HepG2 (cell line): ENCODE data around the gene SYNJ2. TPM values are rescaled to one million over a fixed set of nuclear protein-coding genes. Genes with fewer than 3 reads are reported as not detected.
A peak's percentile ranks its signal among the peaks of the same experiment; 100 is the strongest.

ENCODE experiments used
- AGO2 ChIP-seq: fragments of 200-400 bp; formaldehyde crosslinking; optimal IDR thresholded peaks from 2 replicates; pipeline ENCODE3; 2017; ENCODE audit warnings: mild to moderate bottlenecking, low read depth, low read length, moderate library complexity
- ARNT2 ChIP-seq: sonication (generic); formaldehyde crosslinking; IDR thresholded peaks from 2 replicates; pipeline ENCODE4 v1.8.0; 2022; ENCODE audit warnings: mild to moderate bottlenecking, low read depth, missing genetic modification reagents, moderate library complexity
- CREBL2 ChIP-seq: sonication (generic); formaldehyde crosslinking; IDR thresholded peaks from 2 replicates; pipeline ENCODE4 v1.8.1; 2023; ENCODE audit warnings: missing genetic modification reagents, mild to moderate bottlenecking, borderline replicate concordance
- GATAD2A ChIP-seq: IDR thresholded peaks from 2 replicates; pipeline ENCODE4 v1.6.1; 2016
- GMEB1 ChIP-seq: sonication (generic); formaldehyde crosslinking; IDR thresholded peaks from 2 replicates; pipeline ENCODE4 v1.5.1; 2020; ENCODE audit warnings: missing genetic modification reagents, mild to moderate bottlenecking, borderline replicate concordance
- PAX8 ChIP-seq: sonication (generic); formaldehyde crosslinking; IDR thresholded peaks from 2 replicates; pipeline ENCODE4 v1.8.0; 2022; ENCODE audit warnings: mild to moderate bottlenecking, missing genetic modification reagents, borderline replicate concordance
- POLR2AphosphoS5 ChIP-seq: IDR thresholded peaks from 2 replicates; pipeline ENCODE4 v1.6.1; 2012; ENCODE audit warnings: low read depth, low read length
- RAD21 ChIP-seq: fragments of 450-650 bp; formaldehyde crosslinking; IDR thresholded peaks from 2 replicates; pipeline ENCODE4 v1.5.0; 2020; ENCODE audit warnings: mild to moderate bottlenecking
- THAP9 ChIP-seq: sonication (generic); formaldehyde crosslinking; IDR thresholded peaks from 2 replicates; pipeline ENCODE4; 2020; ENCODE audit warnings: missing genetic modification reagents, mild to moderate bottlenecking, borderline replicate concordance
- YEATS2 ChIP-seq: sonication (generic); formaldehyde crosslinking; IDR thresholded peaks from 2 replicates; pipeline ENCODE4 v1.4.0; 2020; ENCODE audit warnings: missing genetic modification reagents, borderline replicate concordance
- ZFP36 ChIP-seq: fragments of 150-350 bp; IDR thresholded peaks from 2 replicates; pipeline ENCODE4 v1.6.1; 2018; ENCODE audit warnings: borderline replicate concordance, low read length, low read depth; ENCODE audit not compliant: partially characterized antibody
- ZNF207 ChIP-seq: fragments of 450-650 bp; IDR thresholded peaks from 2 replicates; pipeline ENCODE4 v1.6.1; 2016; ENCODE audit warnings: antibody characterized with exemption, borderline replicate concordance
- ZNF317 ChIP-seq: sonication (generic); formaldehyde crosslinking; IDR thresholded peaks from 2 replicates; pipeline ENCODE4 v1.5.0; 2020; ENCODE audit warnings: mild to moderate bottlenecking, missing genetic modification reagents
- ZNF350 ChIP-seq: sonication (generic); formaldehyde crosslinking; IDR thresholded peaks from 2 replicates; pipeline ENCODE4 v1.4.0; 2020; ENCODE audit warnings: mild to moderate bottlenecking, low read depth, missing genetic modification reagents, borderline replicate concordance
- ZXDC ChIP-seq: sonication (generic); formaldehyde crosslinking; IDR thresholded peaks from 2 replicates; pipeline ENCODE4 v1.5.0; 2020; ENCODE audit warnings: mild to moderate bottlenecking, missing genetic modification reagents
- polyA plus RNA-seq, 8 experiments: library from polyadenylated mRNA; depleted of rRNA in 3 of 8; stranded (reverse) in 7 of 8; unstranded in 1 of 8; fragments of >200 nt; fragmentation: Illumina TruSeq in 4 of 8; extraction: Trizol in 4 of 8; gene quantifications; 2 replicates each; pipeline versions ENCODE4 v1.2.1 to v1.2.3, GENCODE V29; 2011 to 2016; ENCODE audit warnings: low read depth in 4 of 8, missing spikeins in 1 of 8, mixed read lengths in 1 of 8; ENCODE audit not compliant: insufficient read depth in 1 of 8
- total RNA-seq, 5 experiments: library from RNA; depleted of rRNA; stranded (reverse); fragments of >200 nt; fragmentation: Illumina TruSeq; extraction: Trizol; gene quantifications; 2 replicates each; pipeline ENCODE4 v1.2.3, GENCODE V29; 2016; ENCODE audit warnings: low read depth in 1 of 5
- TF ChIP-seq, protein P1 (sequence below): sonication (generic); formaldehyde crosslinking; IDR thresholded peaks from 2 replicates; pipeline ENCODE4 v1.4.0; 2020; ENCODE audit warnings: mild to moderate bottlenecking, missing genetic modification reagents
- TF ChIP-seq, protein P2 (sequence below): conservative IDR thresholded peaks from 2 replicates; pipeline ENCODE4 v1.6.1; 2018; ENCODE audit warnings: missing genetic modification reagents
- TF ChIP-seq, protein P3 (sequence below): sonication (generic); formaldehyde crosslinking; conservative IDR thresholded peaks from 2 replicates; pipeline ENCODE4 v1.8.1; 2023; ENCODE audit warnings: missing genetic modification reagents

Gene SYNJ2
- total and polyA plus RNA-seq, 2 of the 13 experiments (the other 11 are each of a cell fraction or from before 2014, with no cell fraction given): 39.1 to 57.6 TPM

GRCh38 chr6:158072083-158072721 lies 90.5 kb downstream of the SYNJ2 start (continued):
- TF ChIP-seq ZFP36 (peak; percentile 41), ZNF207 (no peak), ARNT2 (CRISPR knock-in tag) (no peak), AGO2 (no peak), ZNF317 (peak; percentile 57; the same call in 1 of the 2 replicates), GMEB1 (peak; percentile 36; the same call in 1 of the 2 replicates), YEATS2 (CRISPR knock-in tag) (no peak), GATAD2A (CRISPR knock-in tag) (peak; percentile 65; the same call in 1 of the 2 replicates), THAP9 (no peak), ZNF350 (CRISPR knock-in tag) (peak; percentile 59), CREBL2 (CRISPR knock-in tag) (no peak), ZXDC (CRISPR knock-in tag) (no peak), RAD21 (CRISPR knock-in tag) (peak; percentile 94), POLR2AphosphoS5 (no peak), PAX8 (CRISPR knock-in tag) (no peak)
- TF ChIP-seq, protein P1, sequence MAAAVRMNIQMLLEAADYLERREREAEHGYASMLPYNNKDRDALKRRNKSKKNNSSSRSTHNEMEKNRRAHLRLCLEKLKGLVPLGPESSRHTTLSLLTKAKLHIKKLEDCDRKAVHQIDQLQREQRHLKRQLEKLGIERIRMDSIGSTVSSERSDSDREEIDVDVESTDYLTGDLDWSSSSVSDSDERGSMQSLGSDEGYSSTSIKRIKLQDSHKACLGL: no peak
- TF ChIP-seq, protein P2, sequence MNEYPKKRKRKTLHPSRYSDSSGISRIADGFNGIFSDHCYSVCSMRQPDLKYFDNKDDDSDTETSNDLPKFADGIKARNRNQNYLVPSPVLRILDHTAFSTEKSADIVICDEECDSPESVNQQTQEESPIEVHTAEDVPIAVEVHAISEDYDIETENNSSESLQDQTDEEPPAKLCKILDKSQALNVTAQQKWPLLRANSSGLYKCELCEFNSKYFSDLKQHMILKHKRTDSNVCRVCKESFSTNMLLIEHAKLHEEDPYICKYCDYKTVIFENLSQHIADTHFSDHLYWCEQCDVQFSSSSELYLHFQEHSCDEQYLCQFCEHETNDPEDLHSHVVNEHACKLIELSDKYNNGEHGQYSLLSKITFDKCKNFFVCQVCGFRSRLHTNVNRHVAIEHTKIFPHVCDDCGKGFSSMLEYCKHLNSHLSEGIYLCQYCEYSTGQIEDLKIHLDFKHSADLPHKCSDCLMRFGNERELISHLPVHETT (CRISPR knock-in tag): no peak
- TF ChIP-seq, protein P3, sequence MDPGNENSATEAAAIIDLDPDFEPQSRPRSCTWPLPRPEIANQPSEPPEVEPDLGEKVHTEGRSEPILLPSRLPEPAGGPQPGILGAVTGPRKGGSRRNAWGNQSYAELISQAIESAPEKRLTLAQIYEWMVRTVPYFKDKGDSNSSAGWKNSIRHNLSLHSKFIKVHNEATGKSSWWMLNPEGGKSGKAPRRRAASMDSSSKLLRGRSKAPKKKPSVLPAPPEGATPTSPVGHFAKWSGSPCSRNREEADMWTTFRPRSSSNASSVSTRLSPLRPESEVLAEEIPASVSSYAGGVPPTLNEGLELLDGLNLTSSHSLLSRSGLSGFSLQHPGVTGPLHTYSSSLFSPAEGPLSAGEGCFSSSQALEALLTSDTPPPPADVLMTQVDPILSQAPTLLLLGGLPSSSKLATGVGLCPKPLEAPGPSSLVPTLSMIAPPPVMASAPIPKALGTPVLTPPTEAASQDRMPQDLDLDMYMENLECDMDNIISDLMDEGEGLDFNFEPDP (CRISPR knock-in tag): no peak
